GM18508 (cell line): ENCODE measurements around the gene POLR1D.

Source experiments
- ATAC-seq: cut with Tn5 transposase; IDR thresholded peaks from one replicate; pipeline ENCODE4 v1.9.1; 2021; ENCODE audit warnings: moderate number of reproducible peaks; ENCODE audit not compliant: insufficient read depth, unreplicated experiment

Gene POLR1D

DNA sequence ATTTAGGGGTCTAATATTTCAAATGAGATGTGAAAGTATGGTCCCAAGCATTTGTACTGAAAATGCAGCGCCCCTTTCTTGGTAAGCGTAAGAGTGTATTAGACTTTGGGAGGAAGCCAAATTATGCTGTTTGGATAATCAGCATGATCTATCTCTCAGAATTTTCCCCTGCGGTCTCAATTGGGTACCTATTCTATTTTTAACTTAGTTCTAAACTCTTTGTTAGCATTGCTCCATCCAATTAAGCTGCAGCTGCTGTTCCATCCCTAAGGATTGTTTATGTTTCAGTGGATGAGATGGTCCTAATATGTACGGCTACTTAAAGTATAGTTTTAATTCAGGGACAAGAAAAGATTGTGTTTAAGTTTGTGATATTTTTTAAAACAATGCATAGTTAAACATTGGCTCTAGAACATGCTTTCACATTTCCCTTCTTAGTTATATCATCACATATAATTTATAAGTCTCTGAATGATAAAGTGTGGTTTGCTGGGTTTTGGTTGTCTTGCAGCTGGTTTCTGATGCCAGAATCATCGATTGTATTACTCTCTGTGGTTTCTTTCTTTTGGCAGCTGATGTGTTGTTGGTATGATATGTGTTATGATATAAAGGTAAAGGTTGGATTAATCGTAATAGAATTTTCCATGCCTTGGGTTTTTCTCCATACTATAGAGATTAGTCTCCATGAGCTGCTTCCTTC lies 15.0 kb downstream of the POLR1D start:
- no peak for ATAC-seq

DNA sequence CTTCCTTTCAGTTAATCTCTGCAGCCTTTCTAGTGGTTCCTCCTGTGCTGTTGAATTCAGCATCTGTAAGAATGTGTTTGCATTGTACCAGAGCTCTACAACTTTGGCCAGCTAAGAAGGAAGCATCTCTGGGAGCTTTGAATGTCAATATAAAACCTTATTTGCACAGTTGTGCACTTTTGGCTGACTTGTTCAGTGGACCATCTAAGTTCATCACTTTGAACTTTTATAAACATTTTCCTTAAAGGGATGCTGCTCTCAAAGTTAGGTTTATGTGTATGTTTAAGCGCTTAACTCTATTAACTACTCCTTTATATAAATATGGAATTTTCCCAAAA lies 15.6 kb downstream of the POLR1D start:
- ATAC-seq = no peak

DNA sequence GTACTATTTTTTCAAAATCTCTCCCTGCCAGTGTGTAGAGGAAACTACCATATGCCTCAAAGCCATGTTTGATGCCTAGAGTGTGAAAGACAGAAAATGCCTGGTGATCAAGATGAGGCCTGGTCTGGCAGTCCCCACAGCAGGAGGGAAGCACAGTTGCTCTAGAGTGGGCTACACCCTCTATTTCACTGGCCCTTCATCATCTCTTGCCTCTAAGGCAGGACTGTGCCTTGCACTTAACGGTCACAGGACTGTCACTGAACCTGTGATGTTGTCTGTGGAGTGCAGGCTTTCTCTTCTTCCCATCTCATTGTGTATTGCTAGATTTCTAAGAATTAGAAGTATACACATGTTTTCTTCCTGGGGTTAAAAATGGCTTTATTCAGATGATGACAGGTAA lies 16.3 kb downstream of the POLR1D start:
- no peak for ATAC-seq

DNA sequence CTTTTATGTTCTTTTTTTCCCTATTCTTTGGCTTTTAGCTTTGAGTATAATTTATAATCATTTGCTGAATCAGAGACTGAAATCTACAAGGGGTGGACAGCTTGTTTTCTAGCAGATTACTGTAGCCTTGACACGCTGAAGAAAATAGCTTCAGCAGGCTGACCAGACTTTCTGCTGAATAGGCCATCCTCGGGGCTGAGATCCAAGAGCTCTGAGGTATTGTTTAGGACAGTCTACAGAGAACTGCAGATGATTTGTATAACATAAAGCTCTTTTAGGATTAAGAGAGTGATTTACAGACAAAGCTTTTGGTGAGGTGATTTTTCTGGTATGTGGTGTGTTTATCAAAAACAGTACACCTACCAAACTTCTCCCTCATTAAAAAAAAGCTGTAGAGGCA lies 16.8 kb downstream of the POLR1D start:
- no peak for ATAC-seq

DNA sequence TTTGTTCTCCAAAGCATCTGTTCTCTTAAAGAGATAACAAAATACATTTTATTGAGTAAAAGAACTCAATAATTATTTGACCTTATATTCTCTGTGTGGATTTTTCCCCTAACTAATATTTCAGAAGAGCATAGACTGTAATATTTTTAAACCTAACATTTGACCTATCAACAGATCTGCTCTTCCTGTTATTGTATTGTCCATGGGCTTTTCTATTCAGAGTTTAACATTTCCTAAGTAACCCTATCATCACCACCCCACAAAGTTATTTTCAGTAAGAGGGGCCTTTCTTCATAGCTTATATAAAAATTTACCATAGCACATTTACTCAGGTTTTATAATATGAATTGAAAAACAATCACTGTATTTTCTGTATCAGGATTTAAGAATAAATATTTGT lies 17.5 kb downstream of the POLR1D start:
- ATAC-seq = no peak

DNA sequence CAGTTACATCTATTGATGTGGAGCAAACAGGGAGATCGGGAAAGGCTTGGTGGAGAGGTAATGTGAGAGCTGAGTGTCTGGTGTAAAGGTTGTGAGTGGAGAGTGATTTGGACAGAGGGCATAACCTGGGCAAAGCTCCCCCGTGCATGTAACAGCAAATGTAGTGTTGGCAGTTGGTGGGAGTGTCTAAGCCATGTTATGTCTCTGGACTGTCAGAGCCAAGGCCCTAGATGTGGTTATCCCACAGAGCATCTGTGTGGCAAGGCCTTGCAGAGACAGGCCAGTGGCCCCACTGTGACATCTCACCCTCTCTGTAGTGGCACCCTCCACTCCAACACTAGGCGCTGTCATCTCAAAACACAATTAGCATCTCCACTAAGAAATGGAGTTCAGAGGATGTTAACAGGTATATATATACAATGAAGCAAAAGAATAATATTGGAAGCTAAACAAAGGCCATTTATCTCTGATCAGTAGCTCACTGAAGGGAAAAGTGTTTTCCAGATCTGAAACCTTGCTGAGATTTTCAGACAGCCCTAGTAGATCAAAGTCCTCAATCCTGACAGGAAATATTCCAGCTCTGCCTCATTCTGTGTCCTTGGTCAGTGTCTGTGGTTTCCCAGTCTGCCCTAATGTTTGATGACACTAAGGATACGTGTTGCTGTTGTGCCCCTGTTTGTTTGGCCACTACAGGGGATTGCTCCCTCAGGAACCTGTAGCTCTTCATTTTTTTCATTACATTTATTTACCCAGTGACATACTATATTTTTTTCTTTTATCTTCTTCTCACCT lies 20.2 kb downstream of the POLR1D start:
- no peak for ATAC-seq

DNA sequence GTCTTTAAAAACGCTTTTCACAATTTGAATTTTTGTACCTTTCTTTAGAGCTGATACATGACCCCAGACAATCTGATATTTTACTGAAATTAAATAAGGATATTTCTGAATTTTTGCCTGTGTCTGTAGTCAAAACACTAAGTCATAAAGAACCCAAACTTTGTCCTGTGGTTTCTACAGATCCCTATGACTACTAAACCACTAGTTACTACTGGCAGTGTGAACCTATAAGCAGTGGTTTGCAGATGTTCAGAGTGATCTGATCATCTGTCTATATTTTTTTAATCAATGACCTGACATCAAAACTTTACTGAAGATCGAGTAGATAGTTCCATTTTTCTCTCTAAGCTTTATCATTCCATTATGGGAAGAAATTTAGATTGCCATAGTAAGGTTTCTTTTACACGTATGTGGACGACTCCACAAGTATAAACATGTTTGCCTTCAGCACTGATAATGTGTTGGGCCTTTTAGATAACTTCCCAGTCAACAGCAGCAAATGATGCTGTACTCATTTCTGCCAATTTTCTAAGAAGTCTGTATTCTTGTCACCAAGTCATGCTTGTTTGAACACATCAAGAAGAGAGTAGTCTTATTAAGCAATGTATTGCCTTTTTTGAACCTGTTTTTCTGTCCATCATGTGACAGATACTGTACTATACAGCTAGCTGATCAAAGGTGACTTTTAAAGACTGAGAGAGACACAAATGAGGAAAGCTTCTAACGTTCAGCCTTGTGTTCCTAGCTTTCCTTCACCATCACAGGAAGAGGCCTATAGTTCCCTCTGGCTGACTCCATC lies 21.8 kb downstream of the POLR1D start:
- ATAC-seq = no peak

DNA sequence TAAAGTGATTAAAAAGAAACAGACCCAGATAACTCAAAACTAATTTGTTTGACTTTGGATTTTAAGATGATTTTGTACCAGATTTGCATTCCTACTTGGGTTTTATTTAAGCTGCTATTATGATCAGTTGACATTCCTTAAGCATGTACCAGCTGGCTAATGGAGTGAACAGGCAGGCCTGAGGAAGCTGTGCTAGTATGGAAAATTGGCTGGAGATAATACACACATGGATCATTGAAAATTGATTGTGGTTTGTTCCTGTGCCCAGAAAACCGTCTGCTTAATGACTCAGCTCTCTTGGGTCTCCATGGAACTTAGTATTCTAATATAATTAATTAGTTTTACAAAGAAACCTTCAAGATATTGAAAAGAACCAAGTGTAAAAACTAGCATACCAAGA lies 22.6 kb downstream of the POLR1D start:
- no peak for ATAC-seq

DNA sequence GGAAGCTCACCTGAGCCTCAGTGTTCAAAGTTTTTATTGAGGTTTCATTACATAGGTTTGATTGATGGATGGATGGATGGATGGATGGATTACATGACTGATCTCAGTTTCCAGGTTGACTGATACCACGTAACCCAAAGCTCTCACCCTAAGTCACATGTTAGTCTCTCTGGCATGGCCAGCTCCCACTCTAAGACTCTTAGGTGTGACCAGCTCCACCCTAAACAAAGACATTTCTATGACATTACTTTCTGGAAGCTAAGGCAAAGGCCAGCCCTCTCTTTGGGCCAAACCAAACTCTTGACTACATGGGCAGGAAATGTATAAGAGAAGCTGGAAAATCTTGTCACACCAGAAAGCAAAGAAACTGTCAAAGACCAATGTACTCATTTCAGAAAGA lies 28.6 kb downstream of the POLR1D start:
- no peak for ATAC-seq

DNA sequence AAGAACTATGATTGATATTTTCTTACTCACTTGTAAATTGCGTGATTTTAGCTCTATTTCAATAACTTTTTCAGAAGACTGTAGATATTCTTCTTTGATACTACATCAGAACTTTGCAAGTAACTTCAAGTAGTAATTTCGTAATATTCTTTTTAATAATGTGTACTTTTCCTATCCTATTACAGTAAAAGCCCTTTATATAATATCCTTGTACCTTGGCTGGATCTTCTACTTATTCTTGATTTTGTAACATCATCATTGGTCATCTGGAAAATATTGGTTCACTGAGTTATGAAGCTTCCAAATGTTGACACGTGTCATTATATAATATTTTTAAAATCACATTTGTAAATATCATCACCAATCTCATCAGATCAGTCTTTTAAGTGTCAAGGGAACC lies 32.4 kb downstream of the POLR1D start:
- no peak for ATAC-seq

DNA sequence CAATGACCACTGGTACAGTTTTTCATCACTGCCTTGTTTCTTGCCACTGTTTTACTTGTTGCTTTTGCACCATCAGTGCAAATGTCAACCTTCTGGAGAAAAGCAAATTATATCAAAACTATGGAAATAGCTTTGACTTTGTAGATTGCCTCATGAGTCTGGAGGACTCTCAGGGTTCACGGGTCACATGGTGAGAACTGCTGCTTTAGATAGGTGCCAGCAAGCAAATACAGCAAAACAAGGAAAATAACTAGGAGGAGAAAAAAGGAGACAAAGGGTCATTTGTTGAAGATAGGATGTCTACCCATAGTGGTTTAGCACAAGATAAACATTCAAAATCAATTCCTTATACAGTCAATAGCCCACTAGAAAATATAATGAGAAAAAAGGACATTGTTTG lies 33.1 kb downstream of the POLR1D start:
- ATAC-seq = no peak

DNA sequence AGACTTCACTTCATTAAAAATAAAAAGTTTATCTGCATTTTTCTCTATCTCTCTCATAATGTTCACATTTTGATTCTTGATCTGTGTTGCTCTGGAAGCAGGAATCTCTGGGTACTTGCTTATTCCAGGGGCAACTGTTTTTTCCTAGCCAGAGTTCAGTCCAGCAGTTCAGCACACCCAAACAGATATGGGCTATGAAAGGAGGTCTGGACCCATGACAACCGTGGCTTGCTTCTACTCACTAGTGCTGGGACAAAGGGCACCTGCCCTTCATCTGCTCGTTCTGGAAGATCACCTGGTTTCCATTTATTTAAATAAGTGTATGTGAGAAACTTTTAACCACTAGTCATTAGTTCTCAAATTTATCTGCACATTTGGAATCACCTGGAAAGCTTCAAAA lies 36.0 kb downstream of the POLR1D start:
- ATAC-seq = no peak

DNA sequence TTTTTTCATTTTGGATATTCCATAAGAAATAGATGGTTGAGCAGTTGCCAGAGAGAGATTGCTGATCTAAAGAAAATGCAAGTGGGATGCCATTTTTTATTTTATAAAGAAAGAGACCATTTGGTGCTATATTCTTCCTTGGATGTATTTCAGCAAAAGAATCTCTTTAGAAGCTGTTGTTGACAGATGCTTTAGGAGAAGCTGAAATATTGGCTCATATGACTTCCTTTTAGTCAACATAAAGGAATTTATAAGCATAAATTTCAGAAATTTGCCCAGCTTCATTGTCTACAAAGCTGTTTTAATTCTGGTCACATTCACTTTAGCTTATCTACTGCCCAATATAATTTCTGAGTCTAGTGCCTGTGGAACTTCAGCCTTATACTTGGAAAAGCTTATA lies 36.9 kb downstream of the POLR1D start:
- ATAC-seq = no peak

DNA sequence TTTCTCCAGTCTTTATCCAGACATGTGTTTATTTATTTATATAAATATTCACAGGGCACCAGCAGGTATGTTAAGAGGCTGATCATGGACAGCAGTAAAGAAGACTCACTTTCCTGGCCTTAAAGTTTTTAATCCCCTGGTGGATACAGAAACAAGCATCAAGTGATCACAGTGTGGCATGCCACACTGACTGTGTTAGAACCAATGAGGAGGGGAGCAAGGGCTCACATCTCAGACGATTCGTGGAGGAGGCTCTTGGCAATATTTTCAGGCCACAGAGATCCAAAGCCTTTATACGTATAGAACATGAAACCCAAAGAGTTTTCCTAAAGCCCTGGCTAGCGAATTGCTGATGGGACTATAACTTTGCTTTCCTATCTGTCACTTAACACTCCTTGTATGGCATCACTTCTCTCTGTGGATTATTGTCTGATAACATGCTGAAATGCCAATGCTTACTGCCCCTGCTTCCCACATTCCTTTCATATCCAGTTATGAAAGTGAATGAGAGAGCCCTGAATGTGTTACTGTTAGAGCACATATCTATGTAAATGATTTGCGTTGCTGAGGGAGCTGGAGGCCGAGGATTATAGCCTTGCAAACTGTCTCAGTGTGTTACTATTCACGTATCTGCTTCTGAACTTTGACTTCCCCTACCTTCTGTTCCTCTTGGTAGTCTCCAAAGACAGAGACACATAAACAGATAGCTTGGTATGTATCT lies 37.6 kb downstream of the POLR1D start:
- ATAC-seq = no peak

DNA sequence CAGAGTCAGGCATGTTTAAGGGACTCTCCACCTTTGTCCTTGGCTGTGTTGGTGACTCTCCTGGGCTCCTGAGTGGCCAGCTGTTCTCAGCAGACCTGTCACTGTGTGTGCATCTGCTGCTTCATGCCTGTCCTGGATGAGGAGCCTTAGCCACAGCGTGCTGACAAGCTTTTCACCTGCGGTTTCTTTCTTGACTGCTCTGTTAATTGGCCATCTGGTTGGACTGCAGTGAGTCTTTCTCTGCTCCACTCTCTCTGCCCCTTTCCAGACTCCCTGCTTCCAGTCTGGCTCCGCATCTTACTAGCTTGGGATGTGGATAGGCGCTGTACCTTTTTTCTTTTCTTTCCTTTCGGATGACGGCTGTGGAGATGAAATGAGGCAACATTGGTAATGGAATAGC lies 38.8 kb downstream of the POLR1D start:
- no peak for ATAC-seq

DNA sequence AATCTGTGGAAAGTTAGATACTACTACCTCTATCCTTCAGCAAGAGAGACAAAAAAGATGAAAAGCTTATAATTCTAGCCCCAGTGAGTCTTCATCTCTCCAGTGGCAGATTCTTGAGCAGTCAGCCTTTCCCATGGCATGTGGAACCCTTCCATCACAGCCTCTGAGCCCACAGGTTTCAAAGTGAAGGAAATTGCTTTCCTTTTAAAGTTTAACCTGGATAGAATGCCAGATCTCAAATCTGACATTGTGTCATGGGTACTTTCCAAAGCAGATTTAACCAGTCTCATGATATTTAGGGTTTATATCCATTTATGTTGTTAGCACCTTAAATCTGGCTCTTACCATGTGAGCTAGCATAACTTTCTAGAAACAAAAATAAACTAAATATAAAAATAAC lies 39.3 kb downstream of the POLR1D start:
- no peak for ATAC-seq

DNA sequence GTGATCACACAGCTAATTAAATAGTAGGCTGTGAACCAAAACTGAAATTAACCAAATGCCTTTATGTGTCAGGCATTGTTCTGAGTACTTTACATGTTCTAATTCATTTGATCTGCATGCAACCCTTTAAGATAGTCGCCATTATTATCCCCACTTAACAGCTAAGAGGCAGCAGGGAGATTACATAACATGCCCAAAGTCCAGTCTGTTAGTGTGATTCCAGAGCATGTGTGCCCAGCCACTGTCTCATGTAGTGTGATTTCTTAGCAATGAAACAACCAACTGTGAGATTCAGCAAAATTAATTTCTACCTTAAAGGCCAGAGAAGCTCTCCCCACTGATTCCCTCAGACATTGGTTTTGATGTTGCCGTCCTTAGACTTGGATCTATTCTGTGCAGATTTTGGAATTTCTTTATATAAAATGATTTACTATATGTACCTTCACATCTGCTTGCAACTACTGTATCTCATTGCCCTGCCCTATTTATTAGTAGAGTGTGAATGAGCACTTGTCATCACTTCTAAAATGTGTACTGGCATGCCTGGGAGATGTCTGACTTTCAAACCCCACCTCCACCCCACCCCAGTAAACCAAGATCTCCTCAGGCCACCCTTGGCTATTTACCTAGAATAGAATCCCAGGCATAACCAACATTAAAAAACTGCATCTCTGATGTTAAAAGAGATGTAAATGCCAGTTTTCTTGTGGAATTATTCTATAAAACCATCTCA lies 41.2 kb downstream of the POLR1D start:
- no peak for ATAC-seq

DNA sequence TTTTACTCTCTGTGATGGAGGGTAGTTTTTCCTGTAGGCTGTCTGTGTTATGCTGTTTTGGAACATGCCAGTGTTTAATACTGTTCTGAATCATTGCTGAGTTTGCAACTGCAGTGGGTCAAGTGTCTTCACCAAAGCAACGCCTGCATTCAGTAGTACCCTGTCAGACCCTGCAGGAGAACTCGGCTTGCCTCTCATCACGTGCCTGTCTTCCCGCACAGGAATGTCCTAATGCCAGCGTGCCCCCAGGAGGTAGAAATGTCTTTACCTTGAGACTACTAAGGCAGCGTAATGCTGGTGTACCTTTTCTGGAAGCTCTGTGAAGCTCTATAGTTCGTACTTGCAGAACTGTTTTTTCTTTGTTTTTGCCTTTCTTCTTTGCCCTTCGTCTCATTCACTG lies 42.3 kb downstream of the POLR1D start:
- ATAC-seq = no peak

DNA sequence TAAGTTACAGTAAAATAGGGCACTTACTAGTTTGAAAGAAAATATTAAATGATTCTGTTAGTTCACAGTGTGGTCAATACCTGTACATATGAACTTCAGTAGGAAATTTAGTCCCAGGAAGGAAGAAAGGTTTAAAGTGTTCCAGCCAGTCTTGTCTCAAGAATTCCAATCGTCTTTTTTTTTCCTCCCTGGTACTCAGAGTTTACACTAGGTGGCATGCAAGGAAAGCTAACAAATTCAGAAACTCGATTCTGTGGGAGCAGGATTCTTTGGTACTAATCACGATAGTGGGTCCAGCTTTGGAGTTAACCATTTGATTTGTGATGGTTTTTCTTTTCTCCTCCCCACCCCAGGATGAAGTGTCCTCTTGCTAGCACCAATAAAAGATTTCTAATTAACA lies 43.6 kb downstream of the POLR1D start:
- ATAC-seq = no peak

DNA sequence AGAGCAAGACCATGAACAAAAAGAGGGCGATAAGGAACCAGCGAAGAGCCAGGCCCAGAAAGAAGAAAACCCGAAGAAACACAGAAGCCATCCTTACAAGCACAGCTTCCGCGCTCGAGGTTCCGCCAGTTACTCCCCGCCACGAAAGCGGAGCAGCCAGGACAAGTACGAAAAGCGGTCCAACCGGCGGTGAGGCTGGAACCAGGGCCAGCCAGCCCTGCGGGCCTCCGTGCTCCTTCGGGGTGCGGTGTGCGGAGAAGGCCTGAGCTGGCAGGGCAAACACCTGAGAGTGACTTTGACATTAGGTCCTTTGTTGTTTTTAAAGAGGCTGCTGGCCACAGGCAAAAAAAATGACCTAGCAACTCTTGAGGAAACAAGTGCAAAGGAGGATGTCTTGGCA lies 44.1 kb downstream of the POLR1D start:
- ATAC-seq = no peak
